Germinal center (tissue), 1 donor: Measurements from ENCODE around the gene ARHGEF33.

ENCODE experiments used
- DNase-seq: peaks from one replicate; pipeline ENCODE4 v3.0.0; 2012; ENCODE audit warnings: mixed read lengths, low spot score

ARHGEF33 gene

GRCh38 chr2:39017334-39017733 lies 127.7 kb downstream of the ARHGEF33 start:
- no peak for DNase-seq

GRCh38 chr2:39018638-39019037 lies 129.0 kb downstream of the ARHGEF33 start:
- no peak for DNase-seq

- DNase-seq: no peak
Observed at GRCh38 chr2:39020383-39020782, 130.7 kb downstream of the ARHGEF33 start.

- no peak for DNase-seq
Observed at GRCh38 chr2:39022642-39023235, 133.1 kb downstream of the ARHGEF33 start.

GRCh38 chr2:39023649-39024048 lies 134.0 kb downstream of the ARHGEF33 start:
- DNase-seq: no peak

- no peak for DNase-seq
Observed at GRCh38 chr2:39024833-39025232, 135.2 kb downstream of the ARHGEF33 start.
